ENCODE results near the gene USB1.
A peak's percentile ranks its signal among the peaks of the same experiment; 100 is the strongest.
"Not testable (repeated sequence)": the region's sequence is repeated elsewhere in the genome, so short reads cannot be mapped to it uniquely, and the experiment has no call there.

The USB1 gene

DNA sequence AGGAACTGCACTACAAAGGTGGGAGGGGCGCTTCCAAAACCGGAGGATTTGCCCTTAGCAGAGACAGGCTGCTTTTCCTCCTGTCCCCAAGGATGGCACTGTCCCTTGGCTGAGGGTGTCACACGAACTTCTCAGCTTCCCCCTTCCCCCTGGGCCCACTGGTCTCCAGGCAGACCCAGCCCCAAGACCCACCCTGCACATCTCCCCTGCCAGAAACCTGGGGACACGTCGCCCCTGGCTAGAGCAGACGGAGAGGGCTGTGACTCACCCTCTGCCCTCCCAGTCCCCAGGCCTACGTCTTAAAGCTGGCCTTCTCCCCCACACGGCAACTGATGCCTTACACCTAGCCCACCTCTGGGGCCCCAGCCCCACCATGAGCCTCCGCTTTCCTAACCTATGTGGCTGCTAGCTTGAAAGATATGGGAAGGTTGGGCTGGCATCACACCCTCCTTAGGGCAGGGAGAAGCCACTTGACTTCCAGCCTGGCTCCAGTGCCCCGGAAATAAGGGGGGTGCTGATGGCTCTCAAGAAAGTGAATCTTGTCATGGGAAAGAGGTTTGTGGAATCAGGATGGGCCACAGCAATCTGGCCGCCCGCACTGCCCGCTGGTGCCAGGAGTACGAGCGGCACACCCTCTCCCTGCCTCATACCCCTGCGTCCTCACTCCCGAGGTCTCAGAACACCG lies 5.3 kb upstream of the USB1 start:
- no peak for DNase-seq (ENCODE audit: low spot score)

DNA sequence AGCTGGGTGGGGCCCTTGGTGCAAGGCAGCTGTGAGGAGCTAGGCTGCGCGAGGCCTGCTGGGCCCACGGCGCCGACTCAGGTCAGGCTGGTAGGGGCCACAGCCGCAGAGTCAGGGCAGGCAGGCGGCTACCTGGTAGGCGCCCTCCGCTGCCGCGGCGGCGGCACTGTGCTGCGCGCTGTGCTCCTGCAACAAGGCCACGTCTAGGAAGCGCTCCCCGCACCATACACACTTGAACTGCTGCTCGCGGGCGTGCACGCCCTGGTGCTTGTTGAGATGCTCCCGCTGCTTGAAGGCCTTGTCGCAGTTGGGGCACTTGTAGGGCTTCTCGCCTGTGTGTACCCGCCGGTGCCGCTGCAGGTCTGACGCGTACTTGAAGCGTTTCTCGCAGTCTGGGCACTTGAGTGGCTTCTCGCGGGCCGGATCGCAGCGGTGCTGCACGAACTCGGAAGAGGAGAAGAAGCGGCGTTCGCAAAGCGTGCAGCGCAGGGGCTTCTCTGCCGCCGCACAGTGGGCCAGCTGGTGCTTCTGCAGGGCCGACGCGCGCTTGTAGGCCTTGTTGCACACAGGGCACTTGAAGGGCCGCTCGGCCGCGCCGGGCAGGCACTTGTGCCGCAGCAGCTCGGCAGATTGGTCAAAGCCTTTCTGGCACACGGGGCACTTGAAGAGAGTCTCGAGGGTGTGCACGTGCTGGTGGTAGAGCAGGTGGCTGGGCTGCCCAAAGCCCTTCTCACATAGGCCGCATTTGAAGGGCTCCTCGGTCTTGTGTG lies 4.6 kb upstream of the USB1 start:
- DNase-seq (ENCODE audit: low spot score) = no peak

DNA sequence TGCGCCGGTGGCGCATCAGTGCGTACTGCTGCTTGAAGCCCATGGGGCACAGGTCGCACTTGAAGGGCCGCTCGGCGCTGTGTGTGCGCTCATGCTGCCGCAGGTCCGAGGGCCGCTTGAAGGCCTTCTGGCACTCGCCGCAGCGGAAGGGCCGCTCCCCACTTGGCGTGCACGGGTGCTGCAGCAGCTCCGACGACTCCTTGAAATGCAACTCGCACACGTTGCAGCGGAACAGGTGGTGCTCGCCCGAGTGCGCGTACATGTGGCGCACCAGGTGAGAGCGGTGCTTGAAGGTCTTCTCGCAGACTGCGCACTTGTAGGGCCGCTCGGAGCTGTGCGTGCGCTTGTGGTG lies 4.1 kb upstream of the USB1 start:
- DNase-seq (ENCODE audit: low spot score) = no peak

DNA sequence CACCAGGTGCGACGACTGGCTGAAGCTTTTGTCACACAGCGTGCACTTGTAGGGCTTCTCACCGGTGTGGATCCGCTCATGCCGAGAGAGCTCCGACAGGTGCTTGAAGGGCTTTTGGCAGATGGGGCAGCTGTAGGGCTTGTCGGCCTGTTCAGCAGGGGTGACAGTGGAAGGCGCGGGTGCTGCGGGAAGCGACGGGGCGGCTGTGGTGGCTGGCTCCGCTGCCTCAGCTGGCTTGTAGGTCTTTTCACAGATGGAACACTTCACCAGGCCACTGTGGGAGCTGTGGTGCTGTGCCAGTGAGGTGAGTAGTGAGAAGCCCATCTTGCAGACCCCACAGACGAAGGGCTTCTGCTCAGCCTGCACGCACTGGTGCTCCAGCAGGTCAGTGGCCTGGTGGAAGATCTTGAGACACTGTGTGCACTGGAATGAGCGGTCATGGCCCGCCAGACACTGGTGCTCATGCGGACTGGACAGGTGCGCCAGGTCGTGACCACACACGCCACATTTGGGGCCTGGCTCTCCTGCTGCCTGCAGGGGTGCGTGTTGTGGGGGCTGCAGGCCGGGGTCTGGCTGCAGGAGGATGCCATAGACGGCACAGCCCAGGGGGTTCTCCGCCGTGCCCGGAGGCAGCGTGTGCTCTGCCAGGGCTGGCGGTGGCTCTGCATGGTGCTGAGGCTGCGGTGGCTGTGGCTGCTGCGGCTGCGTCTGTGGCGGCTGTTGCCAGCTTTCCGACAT lies 3.5 kb upstream of the USB1 start:
- no peak for DNase-seq (ENCODE audit: low spot score)

DNA sequence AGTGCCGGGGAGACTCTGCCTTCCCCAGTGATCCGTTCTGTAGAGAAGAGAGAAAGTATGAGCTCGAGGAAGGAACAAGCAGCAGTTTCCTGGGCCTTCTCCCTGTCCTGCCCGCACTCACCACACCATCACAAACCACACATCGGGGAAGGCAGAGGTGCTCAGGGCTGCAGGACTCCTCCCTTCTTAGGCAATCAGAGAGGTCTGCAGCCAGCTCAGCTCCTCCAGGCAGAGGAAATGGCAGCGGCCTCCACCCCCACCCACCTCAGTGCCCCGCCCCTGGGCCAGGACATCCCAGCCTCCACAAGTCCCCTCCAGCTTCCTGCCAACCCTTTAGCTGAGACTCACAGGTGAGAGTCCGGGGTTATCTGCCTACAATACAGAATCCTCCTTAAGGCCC lies 2.7 kb upstream of the USB1 start:
- DNase-seq (ENCODE audit: low spot score) = no peak

- no peak for DNase-seq (ENCODE audit: low spot score)
These were observed 2.2 kb upstream of the USB1 start for GRCh38 chr16:57998992-57999365.

DNA sequence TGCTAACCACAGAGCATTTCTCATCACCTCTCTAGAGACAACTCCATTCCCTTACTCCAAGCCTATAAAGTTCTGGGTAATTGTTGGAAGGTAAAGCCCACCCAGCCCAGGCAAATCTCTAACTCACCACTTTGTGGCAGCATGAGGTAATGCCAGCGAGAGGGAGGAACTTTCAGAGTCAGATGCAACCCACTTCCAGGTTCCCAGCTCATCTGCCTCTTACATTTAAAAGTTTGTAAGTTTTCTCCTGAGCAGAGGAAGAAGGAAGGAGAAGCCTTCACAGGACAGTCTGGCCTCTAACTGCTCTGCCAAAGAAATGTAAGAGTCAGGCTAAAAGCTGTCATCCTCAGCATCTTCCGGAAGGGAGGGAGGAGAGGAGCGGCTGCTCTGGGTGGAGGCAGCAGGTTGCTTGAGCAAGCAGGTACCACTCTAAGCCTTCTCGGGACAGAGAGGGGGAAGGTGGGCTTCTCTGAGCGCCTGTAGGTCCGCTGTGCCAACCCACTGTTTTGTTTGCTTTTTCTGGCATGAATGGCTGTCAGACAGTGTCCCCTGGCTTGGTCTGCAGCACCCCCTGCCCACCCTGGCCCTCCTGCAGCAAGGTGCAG lies 1.7 kb upstream of the USB1 start:
- peak; percentile 32 for DNase-seq (ENCODE audit: low spot score)

DNA sequence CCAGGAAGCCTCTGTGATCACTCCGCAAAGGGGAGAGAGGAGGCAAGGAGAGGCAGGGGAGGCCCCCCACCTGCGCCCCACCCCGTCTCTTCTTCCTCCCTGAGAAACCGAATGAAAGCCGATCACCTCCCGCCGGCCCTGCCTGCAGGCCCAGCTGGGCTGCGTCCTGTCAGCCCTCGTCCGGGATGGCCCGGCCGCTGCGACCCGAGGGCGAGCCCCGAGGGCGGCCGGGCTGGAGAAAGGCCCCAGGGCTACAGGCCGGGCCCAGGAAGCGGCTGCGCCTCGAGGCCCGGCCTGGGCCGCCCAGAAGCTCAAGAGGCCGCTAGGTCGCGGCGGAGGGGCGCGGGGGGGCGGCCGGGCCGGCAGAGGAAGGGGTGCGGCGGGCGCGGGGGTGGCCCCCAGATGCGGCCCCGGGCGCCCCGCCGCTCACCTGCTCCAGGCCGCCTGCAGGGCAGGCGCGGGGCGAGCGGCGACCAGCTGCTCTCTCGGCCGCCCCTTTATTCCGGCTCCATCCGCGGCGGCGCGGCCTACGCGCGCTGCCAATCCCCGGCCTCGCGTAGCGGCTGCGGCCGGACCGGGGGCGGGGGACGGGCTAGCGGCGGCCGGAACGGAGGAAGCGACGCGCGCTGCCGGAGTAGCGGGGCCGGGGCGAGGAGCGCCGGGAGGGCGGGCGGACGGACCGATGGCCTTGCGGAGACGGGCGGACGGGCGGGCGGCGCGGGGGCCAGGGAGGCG lies 1.1 kb upstream of the USB1 start, which contains the start of gene ZNF319:
TSS of gene ZNF319 (minus strand) at position 702 of the 735 bp plus-strand sequence. CDS start 2,407 bp downstream, outside the sequence.
- peak; percentile 69 for DNase-seq (ENCODE audit: low spot score)

- no peak for DNase-seq (ENCODE audit: low spot score)
These were observed 691 bp downstream of the USB1 start for GRCh38 chr16:58001781-58002415.

GRCh38 chr16:58002416-58002800 lies 1.2 kb downstream of the USB1 start:
- no peak for DNase-seq (ENCODE audit: low spot score)

DNA sequence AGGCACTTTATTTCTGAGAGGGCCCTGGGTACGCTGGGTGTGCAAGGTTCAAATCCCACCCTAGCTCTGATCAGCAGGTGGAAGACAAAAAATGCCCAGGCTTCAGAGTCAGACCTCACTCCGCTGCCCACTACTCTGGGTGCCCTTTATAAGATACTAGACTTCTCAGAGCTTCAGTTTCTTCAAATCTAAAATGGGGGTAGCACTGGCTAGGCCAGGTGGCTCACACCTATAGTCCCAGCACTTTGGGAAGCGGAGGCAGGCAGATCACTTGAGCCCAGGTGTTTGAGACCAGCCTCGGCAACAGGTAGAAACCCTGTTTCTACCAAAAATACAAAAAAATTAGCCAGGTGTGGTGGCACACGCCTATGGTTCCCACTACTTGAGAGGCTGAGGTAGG lies 1.7 kb downstream of the USB1 start:
- no peak for DNase-seq (ENCODE audit: low spot score)

DNA sequence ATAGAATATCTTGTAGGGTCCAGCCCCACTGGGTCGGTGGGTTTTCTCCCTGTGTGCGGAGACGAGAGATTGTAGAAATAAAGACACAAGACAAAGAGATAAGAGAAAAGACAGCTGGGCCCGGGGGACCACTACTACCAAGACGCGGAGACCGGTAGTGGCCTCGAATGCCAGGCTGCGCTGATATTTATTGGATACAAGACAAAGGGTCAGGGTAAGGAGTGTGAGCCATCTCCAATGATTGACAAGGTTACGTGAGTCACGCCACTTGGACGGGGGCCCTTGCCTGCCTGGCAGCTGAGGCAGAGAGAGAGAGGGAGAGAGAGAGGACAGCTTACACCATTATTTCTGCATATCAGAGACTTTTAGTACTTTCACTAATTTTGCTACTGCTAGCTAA lies 3.5 kb downstream of the USB1 start:
- not testable (repeated sequence) for DNase-seq (ENCODE audit: low spot score)

DNA sequence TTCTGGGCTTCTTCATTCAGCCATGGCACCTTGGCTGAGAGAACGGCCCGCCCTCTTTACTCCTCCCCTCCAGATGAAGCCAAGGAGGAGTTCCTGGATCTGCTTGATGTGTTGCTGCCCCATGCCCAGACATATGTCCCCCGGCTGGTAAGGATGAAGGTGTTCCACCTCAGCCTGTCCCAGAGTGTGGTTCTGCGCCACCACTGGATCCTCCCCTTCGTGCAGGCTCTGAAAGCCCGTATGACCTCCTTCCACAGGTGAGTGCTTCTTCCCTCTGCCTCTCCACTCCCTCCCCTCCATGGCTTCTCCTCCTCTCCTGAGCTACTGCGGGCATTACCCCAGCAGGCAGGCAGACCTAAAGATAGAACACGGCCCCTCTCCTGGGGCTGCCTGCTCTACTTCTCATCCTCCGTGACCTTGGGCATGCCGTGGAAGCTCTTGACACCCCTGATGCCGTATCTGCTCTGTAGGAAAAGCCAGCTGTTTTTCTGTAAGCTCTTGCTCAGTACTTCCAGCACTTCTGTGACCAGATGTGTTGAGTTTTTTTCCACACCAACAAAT lies 8.7 kb downstream of the USB1 start:
- no peak for DNase-seq (ENCODE audit: low spot score)

- no peak for DNase-seq (ENCODE audit: low spot score)
These were observed 9.7 kb downstream of the USB1 start for GRCh38 chr16:58010886-58011285.

DNA sequence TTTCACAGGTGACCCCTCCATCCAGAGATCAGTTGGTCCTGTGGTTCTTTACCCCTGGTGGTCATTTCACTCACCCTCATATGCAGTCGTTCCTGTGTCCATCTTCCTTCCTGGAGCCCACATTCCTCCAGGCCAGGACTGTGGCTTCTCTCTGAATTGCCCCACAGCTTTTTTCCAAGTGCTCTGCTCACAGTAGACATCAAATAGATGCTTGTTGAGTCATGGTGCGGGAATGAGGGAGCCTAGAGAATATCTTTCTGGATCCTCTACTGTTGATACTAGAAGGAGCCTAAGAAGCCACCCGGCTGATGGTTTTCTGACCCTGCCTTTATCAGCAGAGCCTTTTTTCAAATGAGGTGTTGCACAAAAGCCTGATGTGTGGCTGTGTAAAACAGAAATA lies 10.4 kb downstream of the USB1 start:
- peak; percentile 71 for DNase-seq (ENCODE audit: low spot score)

GRCh38 chr16:58012481-58012880 lies 11.3 kb downstream of the USB1 start:
- no peak for DNase-seq (ENCODE audit: low spot score)

- DNase-seq (ENCODE audit: low spot score) = no peak
These were observed 12.2 kb downstream of the USB1 start for GRCh38 chr16:58013201-58013956.

- peak; percentile 32 for DNase-seq (ENCODE audit: low spot score)
These were observed 15.7 kb downstream of the USB1 start for GRCh38 chr16:58016840-58017446.

- no peak for DNase-seq (ENCODE audit: low spot score)
These were observed 17.6 kb downstream of the USB1 start for GRCh38 chr16:58018803-58019202.
